Natural killer cell (primary cell): ENCODE results near the gene KRT28. TPM values are rescaled to one million over a fixed set of nuclear protein-coding genes. Genes with fewer than 3 reads are reported as not detected.
"Not testable (repeated sequence)": the region's sequence is repeated elsewhere in the genome, so short reads cannot be mapped to it uniquely, and the experiment has no call there.

Experiments
- ATAC-seq, 3 donors: fragments of 150-1000 bp in 2 of 3; fragments of 200-7000 bp in 1 of 3; cut with Tn5 transposase; 1 replicate in 1 of 3; 2 replicates in 2 of 3; pipeline ENCODE4 v1.10.0; 2021; ENCODE audit warnings: mild to moderate bottlenecking in 2 of 3, moderate library complexity in 2 of 3
- DNase-seq, 2 donors: peaks; one replicate each; pipeline versions ENCODE4 v3.0.0 to v3.0.0-alpha.2; 2013 to 2021; ENCODE audit warnings: mixed read lengths in 1 of 2
- H3K27ac ChIP-seq: one replicate; pipeline ENCODE4 v1.5.1; 2013; ENCODE audit warnings: mild to moderate bottlenecking, low read length
- H3K27me3 ChIP-seq: one replicate; pipeline ENCODE4 v1.6.1; 2013; ENCODE audit warnings: low read length; ENCODE audit not compliant: control insufficient read depth, insufficient read depth
- H3K36me3 ChIP-seq: one replicate; pipeline ENCODE4 v1.6.1; 2013; ENCODE audit warnings: low read length; ENCODE audit not compliant: control insufficient read depth, insufficient read depth
- H3K4me1 ChIP-seq: one replicate; pipeline ENCODE4 v1.6.1; 2013; ENCODE audit warnings: low read length; ENCODE audit not compliant: control insufficient read depth, insufficient read depth
- H3K4me3 ChIP-seq: one replicate; pipeline ENCODE4 v1.5.1; 2013; ENCODE audit warnings: low read length
- H3K9me3 ChIP-seq: one replicate; pipeline ENCODE4 v1.6.1; 2013; ENCODE audit warnings: low read length; ENCODE audit not compliant: control insufficient read depth, insufficient read depth
- H3K27ac Mint-ChIP-seq, 2 donors: one replicate each; pipeline ENCODE4 v1.8.0; 2022; ENCODE audit warnings: mild to moderate bottlenecking in 2 of 2, mixed read lengths in 2 of 2, moderate library complexity in 1 of 2
- H3K27me3 Mint-ChIP-seq, 2 donors: one replicate each; pipeline ENCODE4 v1.8.0; 2022; ENCODE audit warnings: low read depth in 2 of 2, mixed read lengths in 2 of 2
- H3K36me3 Mint-ChIP-seq: one replicate; pipeline ENCODE4 v1.8.0; 2022; ENCODE audit warnings: mixed read lengths
- H3K4me1 Mint-ChIP-seq, 2 donors: one replicate each; pipeline ENCODE4 v1.8.0; 2022; ENCODE audit warnings: mixed read lengths in 2 of 2
- H3K4me3 Mint-ChIP-seq: one replicate; pipeline ENCODE4 v1.8.0; 2022; ENCODE audit warnings: mild to moderate bottlenecking, moderate library complexity, mixed read lengths
- H3K9me3 Mint-ChIP-seq, 2 donors: one replicate each; pipeline ENCODE4 v1.8.0; 2022; ENCODE audit warnings: mixed read lengths in 2 of 2
- CTCF ChIP-seq: fragments of 200-600 bp; IDR thresholded peaks from one replicate; pipeline ENCODE4 v1.8.0; 2022; ENCODE audit warnings: antibody characterized with exemption
- WGBS: methylation state at CpG from one replicate; pipeline ENCODE4 v1.1.7; 2013; ENCODE audit warnings: missing lambda C conversion rate; ENCODE audit not compliant: insufficient coverage; 5-methylcytosine and 5-hydroxymethylcytosine counted together
- intact Hi-C: fragments of 100-400 bp; cut with micrococcal nuclease; formaldehyde crosslinking; loops from one replicate; pipeline ENCODE4 v1.14.2; 2022
- total RNA-seq, 4 donors: library from RNA; stranded (reverse); fragments of 120-200 nt in 1 of 4; gene quantifications; one replicate each; pipeline versions ENCODE4 v1.2.3 to v1.2.4, GENCODE V29; 2013 to 2022

Gene KRT28
- total RNA-seq, 3 donors from 2014 or later (not counting 1 experiment from before 2014, with no cell fraction given), result not detected

- Histone ChIP-seq H3K27ac (no peak overlapping the region), H3K27me3 (peaks cover 22% of the 10 kb centered on the region), H3K36me3 (peaks cover 4% of the 10 kb centered on the region), H3K4me1 (peaks cover 3% of the 10 kb centered on the region), H3K9me3 (no peaks in the 10 kb centered on the region), H3K4me3 (no peak overlapping the region)
- peak overlapping the region; percentile 98 for H3K4me3 Mint-ChIP-seq
- DNase-seq (no peak), ATAC-seq (no peak)
- no peak for TF ChIP-seq CTCF
- intact Hi-C loops, result no loop called here
- peaks cover 4 to 5% of the 10 kb centered on the region in 2 donors for H3K9me3 Mint-ChIP-seq
- peaks cover 11% of the 10 kb centered on the region for H3K36me3 Mint-ChIP-seq
- peak overlapping the region in 1 of 2 donors; percentile 94 for H3K27ac Mint-ChIP-seq
- peaks cover 26 to 31% of the 10 kb centered on the region in 2 donors for H3K27me3 Mint-ChIP-seq
- WGBS, result 100% methylated on average over 1 of the region's 3 CpGs
- H3K4me1 Mint-ChIP-seq, result peaks cover 11 to 19% of the 10 kb centered on the region in 2 donors
These were observed 16.8 kb upstream of the KRT28 start for GRCh38 chr17:40816569-40816968.

- Histone ChIP-seq H3K27me3 (peaks cover 30% of the 10 kb centered on the region), H3K36me3 (peaks cover 4% of the 10 kb centered on the region), H3K4me3 (no peak overlapping the region), H3K27ac (no peak overlapping the region), H3K9me3 (no peaks in the 10 kb centered on the region), H3K4me1 (peaks cover 3% of the 10 kb centered on the region)
- Mint-ChIP-seq H3K4me1 (peaks cover 11 to 19% of the 10 kb centered on the region in 2 donors), H3K36me3 (peaks cover 11% of the 10 kb centered on the region), H3K27me3 (peaks cover 35 to 42% of the 10 kb centered on the region in 2 donors), H3K9me3 (peaks cover 4 to 5% of the 10 kb centered on the region in 2 donors), H3K27ac (no peak overlapping the region), H3K4me3 (no peak overlapping the region)
- no peak for DNase-seq
- intact Hi-C loops, result no loop called here
- 100% methylated on average over 1 of the region's 1 CpG for WGBS
- no peak for ATAC-seq
- TF ChIP-seq CTCF, result no peak
These were observed 15.6 kb upstream of the KRT28 start for GRCh38 chr17:40815381-40815780.

- H3K27me3 ChIP-seq, result peaks cover 35% of the 10 kb centered on the region
- H3K9me3 ChIP-seq, H3K27ac ChIP-seq, intact Hi-C loops, H3K4me3 Mint-ChIP-seq, H3K27ac Mint-ChIP-seq, H3K9me3 Mint-ChIP-seq, DNase-seq, H3K4me1 ChIP-seq, H3K4me3 ChIP-seq, ATAC-seq, H3K36me3 ChIP-seq: not testable (repeated sequence)
- WGBS, result 100% methylated on average over 2 of the region's 3 CpGs
- H3K4me1 Mint-ChIP-seq, result peaks cover 11 to 15% of the 10 kb centered on the region in 2 donors
- H3K36me3 Mint-ChIP-seq, result peaks cover 11% of the 10 kb centered on the region
- H3K27me3 Mint-ChIP-seq, result peaks cover 42 to 49% of the 10 kb centered on the region in 2 donors
These were observed 14.9 kb upstream of the KRT28 start for GRCh38 chr17:40814657-40815056.

- WGBS, result 67% methylated on average over 4 of the region's 4 CpGs
- Histone ChIP-seq H3K9me3 (no peaks in the 10 kb centered on the region), H3K27me3 (peaks cover 37% of the 10 kb centered on the region), H3K27ac (no peak overlapping the region), H3K36me3 (peaks cover 4% of the 10 kb centered on the region), H3K4me1 (no peaks in the 10 kb centered on the region), H3K4me3 (no peak overlapping the region)
- DNase-seq, result no peak
- Mint-ChIP-seq H3K27me3 (peaks cover 48 to 58% of the 10 kb centered on the region in 2 donors), H3K36me3 (peaks cover 11% of the 10 kb centered on the region), H3K4me1 (peaks cover 11% of the 10 kb centered on the region in 2 donors), H3K27ac (no peak overlapping the region), H3K9me3 (peaks cover 4 to 5% of the 10 kb centered on the region in 2 donors), H3K4me3 (no peak overlapping the region)
- no peak for ATAC-seq
- intact Hi-C loops, result no loop called here
- no peak for TF ChIP-seq CTCF
These were observed 14.0 kb upstream of the KRT28 start for GRCh38 chr17:40813804-40814203.
